Nucleus accumbens (tissue), 56 donors: Measurements from ENCODE around the gene CTTN.
"Not testable (repeated sequence)": the region's sequence is repeated elsewhere in the genome, so short reads cannot be mapped to it uniquely, and the experiment has no call there.

ENCODE experiments used
- DNase-seq, 56 donors: peaks; one replicate each; lab custom pipeline; 2025; lab: John Stamatoyannopoulos, UW

The CTTN gene

GRCh38 chr11:70407814-70408213, 9.5 kb downstream of the CTTN start:
- no peak for DNase-seq

DNA sequence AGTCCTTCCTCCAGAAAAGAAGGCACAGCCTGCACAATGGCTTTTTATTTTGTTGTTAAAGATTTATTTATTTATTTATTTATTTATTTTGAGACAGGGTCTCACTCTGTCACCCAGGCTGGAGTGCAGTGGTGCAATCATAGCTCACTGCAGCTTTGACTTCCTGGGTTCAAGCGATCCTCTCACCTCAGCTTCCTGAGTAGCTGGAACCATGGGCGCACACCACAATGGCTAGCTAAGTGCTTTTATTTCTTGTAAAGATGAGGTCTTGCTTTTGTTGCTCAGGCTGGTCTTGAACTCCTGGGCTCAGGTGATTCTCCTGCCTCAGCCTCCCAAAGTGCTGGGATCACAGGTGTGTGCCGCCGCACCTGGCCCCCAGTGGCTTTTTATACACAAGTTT, 10.0 kb downstream of the CTTN start:
- not testable (repeated sequence) for DNase-seq

DNA sequence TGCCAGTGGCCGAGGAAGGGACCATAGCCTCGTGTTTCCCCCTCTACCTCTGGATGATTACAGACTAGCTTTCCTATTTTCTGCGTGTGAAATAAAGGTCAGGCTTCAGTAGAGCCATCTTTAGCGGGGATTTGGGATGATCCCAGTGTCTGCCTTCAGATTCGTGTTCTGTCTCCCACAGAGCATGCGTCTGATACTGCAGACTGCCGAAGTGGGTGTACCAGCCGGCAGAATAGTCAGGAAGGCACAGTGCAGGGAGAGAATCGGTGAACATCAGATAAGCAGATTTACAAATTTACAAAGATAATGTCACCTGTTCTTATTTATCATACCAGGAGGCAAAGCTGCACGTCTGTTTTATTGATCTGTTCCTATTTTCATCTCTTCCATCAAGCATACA, 11.1 kb downstream of the CTTN start:
- DNase-seq: peak in 10 of 56 donors; percentile 6 to 55 (median 18)

DNA sequence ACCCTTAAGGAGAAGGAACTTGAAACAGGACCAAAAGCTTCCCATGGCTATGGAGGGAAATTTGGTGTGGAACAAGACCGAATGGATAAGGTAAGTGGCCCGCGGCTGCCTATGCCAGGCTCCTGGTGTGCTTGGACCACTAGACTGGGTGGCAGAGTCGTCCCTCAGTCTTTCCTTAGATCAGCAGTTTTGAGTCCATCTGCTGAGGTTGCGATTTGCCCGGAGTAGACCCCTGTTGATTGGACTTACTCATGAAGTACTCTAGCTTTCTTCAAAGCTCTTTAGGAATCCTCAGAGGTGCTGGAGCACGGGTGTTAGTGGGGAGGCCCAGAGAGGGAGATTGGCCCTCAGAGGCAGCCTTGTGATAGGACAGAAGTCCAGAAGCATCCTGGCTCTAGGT, 11.5 kb downstream of the CTTN start:
- no peak for DNase-seq

- DNase-seq: peak in 6 of 56 donors; percentile 7 to 36 (median 14)
These were observed 12.2 kb downstream of the CTTN start for GRCh38 chr11:70410276-70411205.

DNA sequence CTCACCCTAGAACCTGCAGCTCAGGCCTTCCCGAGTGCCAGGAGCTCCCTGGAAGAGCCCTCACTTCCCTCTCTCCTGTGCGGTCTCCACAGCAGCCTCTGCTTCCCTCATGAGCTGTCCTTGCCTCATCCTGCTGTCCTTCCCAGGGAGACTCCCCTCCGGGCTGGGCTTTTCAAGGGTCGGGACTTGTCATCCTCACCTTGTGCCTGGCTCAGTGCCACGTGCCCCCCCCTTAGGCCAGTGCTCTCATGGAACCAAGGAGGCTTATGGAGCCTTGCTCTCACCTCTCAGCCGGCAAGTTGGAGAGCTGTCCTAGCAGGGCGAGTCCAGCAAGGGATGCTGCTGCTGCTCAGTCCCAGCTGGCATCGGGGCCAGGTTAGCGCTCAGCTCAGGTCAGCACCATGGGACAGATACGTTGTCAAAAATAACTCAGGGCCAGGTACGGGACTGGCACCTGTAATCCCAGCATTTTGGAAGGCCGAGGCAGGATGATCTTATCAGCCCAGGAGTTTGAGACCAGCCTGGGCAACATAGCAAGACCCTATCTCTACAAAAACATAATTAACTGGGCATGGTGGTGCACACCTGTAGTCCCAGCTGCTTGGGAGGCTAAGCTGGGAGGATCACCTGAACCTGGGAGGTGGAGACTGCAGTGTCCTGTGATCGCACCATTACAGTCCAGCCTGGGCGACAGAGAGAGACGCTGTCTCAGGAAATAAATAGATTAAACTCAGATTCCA, 13.6 kb downstream of the CTTN start:
- DNase-seq: no peak

GRCh38 chr11:70413151-70413550, 14.8 kb downstream of the CTTN start:
- DNase-seq: no peak

GRCh38 chr11:70414341-70415100, 16.2 kb downstream of the CTTN start:
- no peak for DNase-seq

DNA sequence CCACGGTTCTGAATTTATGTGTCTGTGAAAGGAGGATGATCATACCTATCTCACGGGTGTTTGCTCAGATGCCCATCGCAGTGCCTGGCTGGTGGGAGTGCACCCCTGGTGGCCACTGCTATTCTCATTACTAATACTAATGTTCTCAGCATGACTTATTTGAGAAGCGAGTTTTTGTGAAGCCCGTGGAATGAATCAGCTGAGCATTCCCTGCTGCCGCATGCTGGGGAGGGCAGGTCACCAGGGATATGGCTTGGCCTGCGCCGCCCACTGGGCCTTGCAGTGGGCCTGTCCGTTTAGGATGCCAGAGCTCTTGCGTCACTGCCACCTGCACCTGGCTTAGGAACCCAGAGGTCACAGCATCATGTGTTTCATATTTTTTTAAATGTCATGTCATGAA, 16.9 kb downstream of the CTTN start:
- DNase-seq: no peak

- no peak for DNase-seq
These were observed 17.5 kb downstream of the CTTN start for GRCh38 chr11:70415642-70416395.

- no peak for DNase-seq
These were observed 18.6 kb downstream of the CTTN start for GRCh38 chr11:70416881-70417280.

DNA sequence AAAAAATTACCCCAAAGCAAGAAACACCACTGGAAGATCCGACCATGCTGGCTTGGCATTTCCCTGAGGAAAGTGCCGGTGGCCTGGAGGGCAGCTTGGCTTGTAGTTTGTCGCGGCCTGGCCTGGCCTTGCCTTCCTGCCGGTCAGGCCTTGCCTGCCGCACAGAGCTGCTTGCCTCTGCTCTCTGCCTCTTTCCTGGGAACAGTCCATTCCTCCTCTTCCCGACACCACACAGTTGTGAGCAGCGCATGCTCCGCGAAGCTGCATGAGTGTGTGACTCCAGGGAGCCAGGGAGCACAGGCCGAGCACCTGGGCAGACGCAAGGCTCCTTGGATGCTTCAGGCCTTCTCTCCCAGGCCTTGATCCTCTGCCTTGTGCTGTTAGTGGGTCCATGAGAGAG, 19.8 kb downstream of the CTTN start:
- DNase-seq: no peak

- DNase-seq: no peak
These were observed 21.1 kb downstream of the CTTN start for GRCh38 chr11:70419307-70420007.

DNA sequence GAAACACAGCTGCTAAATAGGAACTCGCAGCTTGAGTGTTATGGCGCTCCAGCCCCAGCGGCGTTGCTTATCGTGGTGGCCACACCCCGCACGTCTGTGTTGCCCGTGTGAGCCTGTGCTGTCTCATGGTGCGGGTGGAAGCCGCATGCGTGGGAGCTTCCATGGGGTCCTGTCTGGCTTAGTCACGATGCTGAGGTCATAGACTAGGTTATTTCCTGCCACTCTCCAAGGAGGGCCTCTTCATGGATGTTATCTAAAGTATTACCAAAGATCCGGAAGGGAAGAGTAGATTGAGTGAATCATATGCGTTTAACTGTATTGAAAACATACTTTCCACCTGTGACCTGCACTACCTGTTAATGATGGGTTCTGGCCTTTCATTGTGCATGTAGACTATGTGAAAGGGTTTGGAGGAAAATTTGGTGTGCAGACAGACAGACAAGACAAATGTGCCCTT, 21.7 kb downstream of the CTTN start:
- no peak for DNase-seq

GRCh38 chr11:70420496-70420895, 22.2 kb downstream of the CTTN start:
- peak in 5 of 56 donors; percentile 8 to 60 (median 36) for DNase-seq

- DNase-seq: peak in 2 of 56 donors; percentile 10 to 19
These were observed 22.8 kb downstream of the CTTN start for GRCh38 chr11:70421123-70421522.

GRCh38 chr11:70422692-70423522, 24.6 kb downstream of the CTTN start:
- no peak for DNase-seq
